GM11168 (cell line): ENCODE results near the gene REPIN1.

Source experiments
- in situ Hi-C: fragments of 300-500 bp; cut with MboI; formaldehyde crosslinking; loops from one replicate; pipeline ENCODE4 v1.12.0; 2022; ENCODE audit warnings: low sequenced_read_pairs; ENCODE audit not compliant: unreplicated experiment

The REPIN1 gene

GRCh38 chr7:150359622-150360362, 8.8 kb upstream of the REPIN1 start:
- in situ Hi-C loops: loop anchor here (10.0 kb wide), 1 partner anchor 65 kb away; no protein-coding TSS in a partner anchor

- in situ Hi-C loops: loop anchor here (10.0 kb wide), 1 partner anchor 64 kb away; no protein-coding TSS in a partner anchor
Observed at GRCh38 chr7:150360363-150361058, 8.1 kb upstream of the REPIN1 start.

GRCh38 chr7:150361402-150361801, 7.2 kb upstream of the REPIN1 start:
- in situ Hi-C loops: loop anchor here (10.0 kb wide), 1 partner anchor 63 kb away; no protein-coding TSS in a partner anchor

GRCh38 chr7:150361807-150362621, 6.6 kb upstream of the REPIN1 start:
- in situ Hi-C loops: loop anchor here (10.0 kb wide), 1 partner anchor 63 kb away; no protein-coding TSS in a partner anchor

GRCh38 chr7:150363370-150363769, 5.3 kb upstream of the REPIN1 start:
- in situ Hi-C loops: loop anchor here (10.0 kb wide), 1 partner anchor 61 kb away; no protein-coding TSS in a partner anchor

- in situ Hi-C loops: loop anchor here (10.0 kb wide), 1 partner anchor 61 kb away; no protein-coding TSS in a partner anchor
Observed at GRCh38 chr7:150363872-150364271, 4.8 kb upstream of the REPIN1 start.

- in situ Hi-C loops: loop anchor here (10.0 kb wide), 1 partner anchor 60 kb away; no protein-coding TSS in a partner anchor
Observed at GRCh38 chr7:150365194-150365593, 3.4 kb upstream of the REPIN1 start.

GRCh38 chr7:150365673-150366398, 2.8 kb upstream of the REPIN1 start:
- in situ Hi-C loops: loop anchor here (10.0 kb wide), 1 partner anchor 59 kb away; no protein-coding TSS in a partner anchor

GRCh38 chr7:150367677-150368095, 936 bp upstream of the REPIN1 start:
- in situ Hi-C loops: loop anchor here (10.0 kb wide), 1 partner anchor 57 kb away; no protein-coding TSS in a partner anchor

- in situ Hi-C loops: loop anchor here (10.0 kb wide), 1 partner anchor 56 kb away; no protein-coding TSS in a partner anchor
Observed at GRCh38 chr7:150368884-150369747, 494 bp downstream of the REPIN1 start.

- in situ Hi-C loops: loop anchor here (10.0 kb wide), 1 partner anchor 55 kb away; no protein-coding TSS in a partner anchor
Observed at GRCh38 chr7:150369748-150370501, 1.3 kb downstream of the REPIN1 start.

- in situ Hi-C loops: no loop called here
Observed at GRCh38 chr7:150370612-150371071, 2.0 kb downstream of the REPIN1 start.

- in situ Hi-C loops: no loop called here
Observed at GRCh38 chr7:150371131-150371995, 2.7 kb downstream of the REPIN1 start.

- in situ Hi-C loops: no loop called here
Observed at GRCh38 chr7:150371996-150372270, 3.3 kb downstream of the REPIN1 start.

GRCh38 chr7:150372271-150373048, 3.8 kb downstream of the REPIN1 start:
- in situ Hi-C loops: no loop called here
